ENCODE results near the gene XPO5.

DNA sequence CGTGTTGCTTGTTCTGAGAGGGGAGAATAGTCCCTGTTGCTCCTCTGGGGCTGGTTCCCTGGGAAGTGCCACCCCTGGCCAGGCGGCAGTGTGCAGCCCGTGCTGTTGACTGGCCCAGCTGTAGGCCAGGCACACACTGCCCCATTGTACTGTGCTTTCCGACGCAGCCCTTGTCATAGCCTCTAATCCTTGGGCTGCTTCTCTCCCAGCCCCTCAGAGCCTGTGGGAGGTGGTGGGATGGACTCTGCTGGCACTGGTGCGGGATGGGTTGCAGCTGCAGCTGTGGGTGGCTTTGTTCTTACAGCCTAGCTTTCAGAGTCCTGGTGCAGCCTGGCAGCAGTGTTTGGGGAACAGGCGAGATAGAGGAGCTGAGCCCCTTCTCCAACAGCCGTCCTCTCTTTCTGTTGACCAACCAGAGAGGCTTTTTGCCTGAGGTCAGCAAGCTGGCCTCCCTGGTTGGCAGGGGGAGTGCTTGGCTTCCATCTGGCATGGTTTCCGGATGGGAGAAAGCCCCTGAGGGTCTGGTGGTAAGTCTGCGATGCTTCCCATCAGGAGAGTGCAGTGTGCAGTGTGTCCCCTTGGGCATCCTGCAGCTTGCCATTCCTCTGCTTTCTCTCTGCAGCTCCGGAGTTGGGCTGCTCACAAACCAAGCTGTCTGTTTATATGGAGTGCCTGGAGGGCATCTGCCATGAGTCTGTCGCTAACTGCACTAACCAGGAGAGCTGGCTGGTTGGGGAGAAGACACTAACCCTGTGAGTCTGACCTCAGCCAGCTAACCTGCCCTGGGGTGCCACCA lies 86.4 kb downstream of the XPO5 start:
- TF ChIP-seq, protein P1, sequence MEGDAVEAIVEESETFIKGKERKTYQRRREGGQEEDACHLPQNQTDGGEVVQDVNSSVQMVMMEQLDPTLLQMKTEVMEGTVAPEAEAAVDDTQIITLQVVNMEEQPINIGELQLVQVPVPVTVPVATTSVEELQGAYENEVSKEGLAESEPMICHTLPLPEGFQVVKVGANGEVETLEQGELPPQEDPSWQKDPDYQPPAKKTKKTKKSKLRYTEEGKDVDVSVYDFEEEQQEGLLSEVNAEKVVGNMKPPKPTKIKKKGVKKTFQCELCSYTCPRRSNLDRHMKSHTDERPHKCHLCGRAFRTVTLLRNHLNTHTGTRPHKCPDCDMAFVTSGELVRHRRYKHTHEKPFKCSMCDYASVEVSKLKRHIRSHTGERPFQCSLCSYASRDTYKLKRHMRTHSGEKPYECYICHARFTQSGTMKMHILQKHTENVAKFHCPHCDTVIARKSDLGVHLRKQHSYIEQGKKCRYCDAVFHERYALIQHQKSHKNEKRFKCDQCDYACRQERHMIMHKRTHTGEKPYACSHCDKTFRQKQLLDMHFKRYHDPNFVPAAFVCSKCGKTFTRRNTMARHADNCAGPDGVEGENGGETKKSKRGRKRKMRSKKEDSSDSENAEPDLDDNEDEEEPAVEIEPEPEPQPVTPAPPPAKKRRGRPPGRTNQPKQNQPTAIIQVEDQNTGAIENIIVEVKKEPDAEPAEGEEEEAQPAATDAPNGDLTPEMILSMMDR (IDR thresholded peaks at IDR 0.05; ENCODE audit: low read depth, low read length, poor library complexity, severe bottlenecking), result no peak
- TF ChIP-seq EZH2phosphoT487 (IDR thresholded peaks at IDR 0.05; ENCODE audit: borderline replicate concordance, low read length), result no peak
